Measurements from ENCODE around the gene JUN. TPM values are rescaled to one million over a fixed set of nuclear protein-coding genes. Genes with fewer than 3 reads are reported as not detected.
A peak's percentile ranks its signal among the peaks of the same experiment; 100 is the strongest.

The JUN gene
- total RNA-seq, 1 experiment from 2014 or later = 15.9 TPM

- peak; percentile 88 for TF ChIP-seq E2F1 (CRISPR knock-in tag; IDR thresholded peaks at IDR 0.05)
- peak; percentile 25; the same call in 1 of the 2 replicates for TF ChIP-seq CREM (CRISPR knock-in tag; IDR thresholded peaks at IDR 0.05)
- no peak for TF ChIP-seq STAT6 (CRISPR knock-in tag; conservative IDR thresholded peaks at IDR 0.05; ENCODE audit: low read depth)
- TF ChIP-seq SP1 (CRISPR knock-in tag; conservative IDR thresholded peaks at IDR 0.05) = peak; percentile 31; the same call in 1 of the 2 replicates
- peak; percentile 78 for TF ChIP-seq NFE2L1 (CRISPR knock-in tag; IDR thresholded peaks at IDR 0.05)
- peak; percentile 85 for TF ChIP-seq ARID4B (CRISPR knock-in tag; IDR thresholded peaks at IDR 0.05; ENCODE audit: borderline replicate concordance)
- no peak for TF ChIP-seq NFATC4 (CRISPR knock-in tag; IDR thresholded peaks at IDR 0.05)
- peak; percentile 74; the same call in 1 of the 2 replicates for TF ChIP-seq ZNF219 (CRISPR knock-in tag; IDR thresholded peaks at IDR 0.05; ENCODE audit: borderline replicate concordance)
- peak; percentile 98 for TF ChIP-seq FOXP1 (CRISPR knock-in tag; IDR thresholded peaks at IDR 0.05; ENCODE audit: borderline replicate concordance)
- peak; percentile 84 for TF ChIP-seq ZBTB21 (CRISPR knock-in tag; IDR thresholded peaks at IDR 0.05; ENCODE audit: borderline replicate concordance)
- peak; percentile 93 for TF ChIP-seq MYBL2 (CRISPR knock-in tag; IDR thresholded peaks at IDR 0.05)
- no peak for TF ChIP-seq NR3C1 (CRISPR knock-in tag; conservative IDR thresholded peaks at IDR 0.05; ENCODE audit: low read depth)
- no peak for TF ChIP-seq ZNF532 (CRISPR knock-in tag; IDR thresholded peaks at IDR 0.05; ENCODE audit: borderline replicate concordance)
- 0 out of 2 replicates have a peak, but pooled peaks have one; percentile 47 for TF ChIP-seq ZNF317 (CRISPR knock-in tag; IDR thresholded peaks at IDR 0.05; ENCODE audit: borderline replicate concordance, low read depth)
- peak; percentile 81 for TF ChIP-seq ETV6 (CRISPR knock-in tag; IDR thresholded peaks at IDR 0.05)
- TF ChIP-seq MLX (CRISPR knock-in tag; IDR thresholded peaks at IDR 0.05) = no peak
- TF ChIP-seq TEAD4 (CRISPR knock-in tag; IDR thresholded peaks at IDR 0.05) = peak; percentile 47; the same call in 1 of the 2 replicates
- TF ChIP-seq JAZF1 (CRISPR knock-in tag; IDR thresholded peaks at IDR 0.05) = no peak
- TF ChIP-seq CREB1 (CRISPR knock-in tag; IDR thresholded peaks at IDR 0.05) = peak; percentile 60
- TF ChIP-seq TP53 (CRISPR knock-in tag; IDR thresholded peaks at IDR 0.05) = peak; percentile 92
- peak; percentile 46; the same call in 1 of the 2 replicates for TF ChIP-seq JUN (CRISPR knock-in tag; IDR thresholded peaks at IDR 0.05)
Measured at GRCh38 chr1:58782178-58783089, 1.4 kb downstream of the JUN start (continued).
